Common myeloid progenitor, CD34-positive (primary cell): ENCODE results near the gene SACS.

ENCODE experiments used
- CTCF ChIA-PET: fragments of 350-600 bp; sonication (Branson Sonifier 250); formaldehyde crosslinking; loops from one replicate; lab custom pipeline; 2021; ENCODE audit warnings: antibody characterized with exemption; lab: Charles Lee
- POLR2A ChIA-PET: fragments of 350-600 bp; sonication (Branson Sonifier 250); formaldehyde crosslinking; loops from one replicate; lab custom pipeline; 2021; ENCODE audit warnings: antibody characterized with exemption; lab: Charles Lee
- DNase-seq, 3 donors: peaks; one replicate each; pipeline versions ENCODE4 v3.0.0 to v3.0.0-alpha.2; 2013
- H3K27ac ChIP-seq, 2 experiments: 1 replicate in 1 of 2; 2 replicates in 1 of 2; pipeline ENCODE4 v1.7.0; 2013; ENCODE audit warnings: inconsistent platforms in 2 of 2, low read length in 2 of 2, mild to moderate bottlenecking in 2 of 2, low read depth in 1 of 2, moderate library complexity in 1 of 2; ENCODE audit not compliant: severe bottlenecking in 2 of 2, insufficient read depth in 1 of 2, poor library complexity in 1 of 2
- H3K27me3 ChIP-seq, 5 experiments: replicated peaks in 2 of 5; 1 replicate in 3 of 5; 2 replicates in 2 of 5; pipeline versions ENCODE4 v1.6.1 to v1.7.0; 2013; ENCODE audit warnings: low read length in 4 of 5, mild to moderate bottlenecking in 2 of 5, moderate library complexity in 2 of 5, inconsistent platforms in 1 of 5; ENCODE audit not compliant: insufficient read depth in 5 of 5, control insufficient read depth in 4 of 5
- H3K36me3 ChIP-seq, 4 experiments: 1 replicate in 2 of 4; 2 replicates in 2 of 4; pipeline versions ENCODE4 v1.6.1 to v1.7.0; 2013; ENCODE audit warnings: low read length in 3 of 4, control low read depth in 1 of 4, mild to moderate bottlenecking in 1 of 4; ENCODE audit not compliant: control insufficient read depth in 4 of 4, insufficient read depth in 4 of 4
- H3K4me1 ChIP-seq, 4 experiments: 1 replicate in 3 of 4; 2 replicates in 1 of 4; pipeline versions ENCODE4 v1.6.1 to v1.7.1; 2013; ENCODE audit warnings: low read length in 3 of 4, mild to moderate bottlenecking in 3 of 4, control low read depth in 1 of 4, inconsistent platforms in 1 of 4, moderate library complexity in 1 of 4; ENCODE audit not compliant: control insufficient read depth in 4 of 4, insufficient read depth in 4 of 4; ENCODE audit errors: control extremely low read depth in 1 of 4
- H3K4me3 ChIP-seq, 7 experiments: 1 replicate in 4 of 7; 2 replicates in 3 of 7; pipeline versions ENCODE4 v1.5.1 to v1.7.0; 2013; ENCODE audit warnings: mild to moderate bottlenecking in 7 of 7, low read length in 6 of 7, moderate library complexity in 6 of 7, inconsistent platforms in 2 of 7, low read depth in 2 of 7, control low read depth in 1 of 7; ENCODE audit not compliant: insufficient read depth in 4 of 7, control insufficient read depth in 1 of 7; ENCODE audit errors: extremely low read depth in 1 of 7
- H3K9me3 ChIP-seq, 5 experiments: 1 replicate in 4 of 5; 2 replicates in 1 of 5; pipeline versions ENCODE4 v1.6.1 to v1.7.1; 2013; ENCODE audit warnings: low read length in 4 of 5, mild to moderate bottlenecking in 2 of 5, inconsistent platforms in 1 of 5, low read depth in 1 of 5, moderate library complexity in 1 of 5; ENCODE audit not compliant: control insufficient read depth in 4 of 5, insufficient read depth in 2 of 5; ENCODE audit errors: control extremely low read depth in 1 of 5
- WGBS: methylation state at CpG from one replicate; pipeline ENCODE4 v1.1.5; 2013; ENCODE audit not compliant: insufficient coverage; 5-methylcytosine and 5-hydroxymethylcytosine counted together

The SACS gene

DNA sequence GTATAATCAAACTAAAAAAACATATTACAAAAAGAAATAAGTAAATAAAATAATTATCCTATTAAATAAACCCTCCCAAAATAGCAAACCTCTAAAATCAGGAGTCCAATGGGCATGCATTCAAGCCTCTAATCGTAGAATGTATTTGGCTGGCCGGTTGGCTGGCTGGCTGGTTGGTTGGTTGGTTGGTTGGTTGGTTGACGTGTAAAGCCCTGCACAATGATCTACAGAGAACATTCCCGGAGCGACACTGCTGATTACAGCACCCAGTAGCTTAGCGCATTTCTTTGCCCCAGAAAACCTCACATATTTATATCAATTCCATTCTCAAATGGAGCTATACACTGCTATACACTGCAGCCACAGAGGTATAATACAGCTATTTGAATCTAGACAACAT is 65.6 kb downstream of the SACS start:
- peaks cover 6 to 72% (median 46%) of the 10 kb centered on the region in 4 experiments for H3K36me3 ChIP-seq
- WGBS: 100% methylated on average over 3 of the region's 6 CpGs
- CTCF ChIA-PET: no interaction called here
- no peak overlapping the region for H3K4me3 ChIP-seq
- H3K27me3 ChIP-seq: no peaks in the 10 kb centered on the region
- no peak overlapping the region for H3K27ac ChIP-seq
- POLR2A ChIA-PET: no interaction called here
- H3K9me3 ChIP-seq: no peaks in the 10 kb centered on the region
- H3K4me1 ChIP-seq: peaks cover 0 to 4% (median 2%) of the 10 kb centered on the region in 4 experiments
- no peak for DNase-seq

- H3K36me3 ChIP-seq: peaks cover 11 to 74% (median 54%) of the 10 kb centered on the region in 4 experiments
- no peaks in the 10 kb centered on the region for H3K27me3 ChIP-seq
- no peaks in the 10 kb centered on the region for H3K4me1 ChIP-seq
- H3K27ac ChIP-seq: no peak overlapping the region
- CTCF ChIA-PET: no interaction called here
- no peaks in the 10 kb centered on the region for H3K9me3 ChIP-seq
- POLR2A ChIA-PET: no interaction called here
- 100% methylated on average over 1 of the region's 3 CpGs for WGBS
- DNase-seq: no peak
- no peak overlapping the region for H3K4me3 ChIP-seq
Observed at GRCh38 chr13:23365652-23366051, 67.8 kb downstream of the SACS start.

DNA sequence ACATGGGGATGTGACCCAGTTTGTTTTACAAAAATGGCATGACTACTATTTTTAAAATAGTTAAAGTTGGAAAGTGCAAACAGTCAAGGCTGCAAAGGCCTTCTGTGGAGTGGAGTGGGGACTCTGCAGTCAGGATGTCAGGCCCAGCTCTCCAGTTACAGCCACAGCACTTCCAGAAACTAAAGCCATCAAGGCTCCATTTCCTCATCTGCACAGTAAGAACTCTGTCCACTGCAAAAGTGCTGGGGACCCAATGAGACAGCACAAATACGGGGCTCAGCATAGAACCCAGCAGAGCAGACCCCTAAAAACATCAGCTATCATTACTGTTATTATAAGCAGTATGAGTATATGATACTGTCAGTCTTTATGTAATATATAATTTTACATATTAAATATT is 73.6 kb downstream of the SACS start:
- Histone ChIP-seq H3K27ac (no peak overlapping the region), H3K4me1 (no peaks in the 10 kb centered on the region), H3K9me3 (no peaks in the 10 kb centered on the region), H3K4me3 (no peak overlapping the region), H3K27me3 (no peaks in the 10 kb centered on the region), H3K36me3 (peaks cover 12 to 73% (median 47%) of the 10 kb centered on the region in 4 experiments)
- CTCF ChIA-PET: no interaction called here
- no peak for DNase-seq
- POLR2A ChIA-PET: no interaction called here
- WGBS: no CpG with 5 or more reads among the region's 1 CpG

DNA sequence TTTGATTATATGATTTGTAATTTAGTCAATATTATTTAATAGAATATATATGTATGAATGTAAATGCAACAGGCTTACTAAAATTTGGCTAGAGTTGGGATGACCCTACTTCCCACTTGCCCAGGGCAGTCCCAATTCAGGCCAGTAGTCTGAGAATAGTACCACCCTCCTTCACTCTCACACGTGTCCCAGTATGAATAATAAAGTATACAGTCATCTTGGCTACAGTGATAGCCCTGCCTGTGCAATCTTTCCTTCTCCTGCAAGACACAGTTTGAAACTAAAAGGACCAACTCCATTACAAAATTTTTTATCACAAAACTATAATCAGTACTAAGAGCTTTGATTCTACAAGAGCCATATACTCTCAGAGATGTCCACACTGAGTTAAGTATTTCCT is 76.2 kb downstream of the SACS start:
- DNase-seq: no peak
- no CpG with 5 or more reads among the region's 1 CpG for WGBS
- POLR2A ChIA-PET: no interaction called here
- Histone ChIP-seq H3K27ac (no peak overlapping the region), H3K4me1 (no peaks in the 10 kb centered on the region), H3K27me3 (no peaks in the 10 kb centered on the region), H3K36me3 (peaks cover 16 to 76% (median 44%) of the 10 kb centered on the region in 4 experiments), H3K4me3 (no peak overlapping the region), H3K9me3 (no peaks in the 10 kb centered on the region)
- CTCF ChIA-PET: no interaction called here

- no peak overlapping the region for H3K27ac ChIP-seq
- H3K4me3 ChIP-seq: no peak overlapping the region
- no peaks in the 10 kb centered on the region for H3K4me1 ChIP-seq
- WGBS: 100% methylated on average over 2 of the region's 2 CpGs
- peaks cover 15 to 74% (median 44%) of the 10 kb centered on the region in 4 experiments for H3K36me3 ChIP-seq
- ChIA-PET CTCF (no interaction called here), POLR2A (no interaction called here)
- no peaks in the 10 kb centered on the region for H3K27me3 ChIP-seq
- DNase-seq: no peak
- H3K9me3 ChIP-seq: no peaks in the 10 kb centered on the region
Observed at GRCh38 chr13:23356368-23356767, 77.1 kb downstream of the SACS start.

- Histone ChIP-seq H3K36me3 (peaks cover 14 to 74% (median 48%) of the 10 kb centered on the region in 4 experiments), H3K4me3 (no peak overlapping the region), H3K9me3 (peaks cover 0 to 2% (median 0%) of the 10 kb centered on the region in 5 experiments), H3K27me3 (no peaks in the 10 kb centered on the region), H3K27ac (no peak overlapping the region), H3K4me1 (no peaks in the 10 kb centered on the region)
- DNase-seq: no peak
- ChIA-PET CTCF (interaction anchor here (1.0 kb wide), 1 partner anchor 10 kb away, joined by 3 read pairs; no protein-coding TSS in a partner anchor), POLR2A (interaction anchor here (0.6 kb wide), 1 partner anchor 808 kb away, joined by 3 read pairs; no protein-coding TSS in a partner anchor)
- WGBS: 89% methylated on average over 5 of the region's 5 CpGs
Observed at GRCh38 chr13:23354520-23354919, 79.0 kb downstream of the SACS start.

DNA sequence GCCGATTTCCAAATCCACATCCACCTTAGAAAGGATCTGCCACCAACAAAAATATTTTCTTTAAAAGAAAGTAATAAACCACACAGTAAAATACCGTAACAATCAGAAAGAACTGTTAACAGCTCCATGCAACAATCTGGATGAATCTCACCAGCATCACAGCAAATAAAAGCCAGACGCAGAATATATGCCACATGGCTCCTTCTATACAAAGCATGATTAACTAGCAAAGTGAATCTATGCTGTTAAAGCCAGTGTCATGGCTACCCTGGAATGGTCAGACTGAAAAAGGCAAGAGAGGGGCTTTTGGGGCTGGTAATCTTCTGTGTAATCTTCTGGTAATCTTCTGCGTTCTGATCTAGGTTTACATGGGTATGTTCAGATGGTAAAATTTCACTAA is 81.3 kb downstream of the SACS start:
- ChIA-PET CTCF (no interaction called here), POLR2A (no interaction called here)
- H3K4me1 ChIP-seq: no peaks in the 10 kb centered on the region
- H3K4me3 ChIP-seq: no peak overlapping the region
- DNase-seq: no peak
- H3K36me3 ChIP-seq: peaks cover 20 to 87% (median 61%) of the 10 kb centered on the region in 4 experiments
- 36% methylated on average over 2 of the region's 4 CpGs for WGBS
- H3K9me3 ChIP-seq: peaks cover 0 to 4% (median 0%) of the 10 kb centered on the region in 5 experiments
- no peak overlapping the region for H3K27ac ChIP-seq
- no peaks in the 10 kb centered on the region for H3K27me3 ChIP-seq
